NB4 (cell line): ENCODE results near the gene PALMD.

Experiments
- DNase-seq: peaks from one replicate; pipeline ENCODE4 v3.0.0; 2010; ENCODE audit warnings: low read depth
- H3K4me3 ChIP-seq: one replicate; pipeline ENCODE4 v1.5.1; 2011; ENCODE audit warnings: mild to moderate bottlenecking, low read depth, low read length, moderate library complexity
- CTCF ChIP-seq: IDR thresholded peaks from one replicate; pipeline ENCODE4 v1.5.1; 2012; ENCODE audit warnings: low read depth, low read length
- MAX ChIP-seq: IDR thresholded peaks from 2 replicates; pipeline ENCODE4 v1.6.1; 2011; ENCODE audit warnings: low read depth, low read length
- MYC ChIP-seq: IDR thresholded peaks from 2 replicates; pipeline ENCODE4 v1.6.1; 2011; ENCODE audit warnings: low read depth, low read length
- POLR2A ChIP-seq: IDR thresholded peaks from 2 replicates; pipeline ENCODE4 v1.6.1; 2011; ENCODE audit warnings: mild to moderate bottlenecking; ENCODE audit not compliant: insufficient read length; ENCODE audit errors: extremely low read depth

Gene PALMD

DNA sequence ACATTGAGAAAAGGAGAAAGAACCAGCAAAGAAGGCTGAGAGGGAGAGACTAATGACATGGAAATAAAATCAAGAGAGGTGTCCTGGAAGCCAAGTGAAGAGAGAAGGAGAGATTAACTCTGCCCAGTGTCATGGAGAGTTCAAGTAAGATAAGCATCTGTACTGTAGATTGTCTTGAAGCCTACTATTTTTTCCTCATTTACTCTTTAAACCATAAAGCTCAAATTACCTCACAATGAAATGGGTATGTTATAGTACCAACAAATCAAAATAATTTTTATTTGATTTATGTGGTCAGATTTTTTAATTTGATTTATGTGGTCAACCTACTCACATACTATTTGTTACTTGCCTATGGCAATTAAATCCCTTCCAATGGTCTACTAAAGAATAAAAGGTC, 5.2 kb upstream of the PALMD start:
- TF ChIP-seq POLR2A, result no peak
- no peak for TF ChIP-seq MYC
- no peak for TF ChIP-seq MAX
- DNase-seq, result no peak
- H3K4me3 ChIP-seq, result no peak overlapping the region

GRCh38 chr1:99641558-99641957, 4.4 kb upstream of the PALMD start:
- no peak overlapping the region for H3K4me3 ChIP-seq
- no peak for TF ChIP-seq POLR2A
- no peak for TF ChIP-seq MAX
- TF ChIP-seq MYC, result no peak
- no peak for TF ChIP-seq CTCF
- DNase-seq, result no peak

DNA sequence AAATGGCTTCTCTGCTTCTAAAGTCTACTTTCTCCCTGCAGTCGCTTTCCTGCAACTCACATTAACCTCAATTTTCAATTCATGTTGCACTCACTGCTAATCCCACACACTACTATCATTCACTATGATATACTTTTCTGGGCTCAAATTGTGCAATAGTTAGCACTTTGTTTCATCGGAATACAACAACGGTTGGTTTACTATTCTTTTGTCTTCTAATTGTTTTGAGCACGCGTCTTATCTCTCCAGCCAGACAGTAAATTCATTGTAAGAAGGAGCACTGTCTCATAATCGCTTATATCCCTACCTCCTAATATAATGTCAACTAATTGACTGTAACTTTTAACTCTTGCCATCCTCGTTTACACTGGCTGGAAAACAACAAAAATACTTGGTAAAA, 3.9 kb upstream of the PALMD start:
- TF ChIP-seq MYC (no peak), POLR2A (no peak), MAX (no peak), CTCF (no peak)
- DNase-seq, result no peak
- H3K4me3 ChIP-seq, result no peak overlapping the region

GRCh38 chr1:99643021-99643779, 2.7 kb upstream of the PALMD start:
- H3K4me3 ChIP-seq, result no peak overlapping the region
- TF ChIP-seq CTCF, result no peak
- TF ChIP-seq MYC, result no peak
- TF ChIP-seq POLR2A, result no peak
- TF ChIP-seq MAX, result no peak
- no peak for DNase-seq

DNA sequence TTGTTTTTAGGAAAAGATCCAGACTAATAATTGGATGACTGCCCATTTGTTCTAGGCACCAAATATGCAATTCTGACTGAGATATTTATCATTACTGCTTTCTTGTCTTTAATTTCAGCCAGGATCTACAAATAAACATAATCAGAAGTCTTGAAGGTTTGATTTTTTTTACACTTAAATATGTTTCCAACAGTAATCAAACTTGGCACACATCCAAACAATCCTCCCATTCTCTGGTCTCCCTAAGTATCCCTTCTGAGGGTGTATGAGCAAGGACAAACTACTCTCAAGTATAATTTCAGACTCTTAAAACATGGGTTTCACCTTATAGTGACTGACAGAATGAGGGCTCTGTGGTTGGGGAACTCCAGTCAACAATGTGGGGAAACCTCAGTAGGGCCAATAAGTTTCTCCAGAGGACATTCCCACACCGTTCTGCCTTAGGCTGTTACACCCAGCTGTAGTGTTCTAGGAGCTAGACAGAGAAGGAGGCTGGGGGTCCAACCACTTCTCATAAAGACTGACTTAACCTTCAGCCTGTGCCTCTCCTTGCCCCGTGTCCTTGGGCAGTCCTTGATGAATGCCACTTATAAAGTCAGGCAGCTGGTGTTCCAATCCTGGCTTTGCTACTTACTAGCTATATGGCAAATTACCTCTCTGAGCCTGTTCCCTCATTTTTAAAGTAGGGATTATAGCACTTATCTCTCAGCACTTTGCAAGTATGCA, 1.5 kb upstream of the PALMD start:
- DNase-seq, result no peak
- no peak for TF ChIP-seq MYC
- no peak for TF ChIP-seq POLR2A
- no peak for TF ChIP-seq CTCF
- no peak for TF ChIP-seq MAX
- H3K4me3 ChIP-seq, result no peak overlapping the region

DNA sequence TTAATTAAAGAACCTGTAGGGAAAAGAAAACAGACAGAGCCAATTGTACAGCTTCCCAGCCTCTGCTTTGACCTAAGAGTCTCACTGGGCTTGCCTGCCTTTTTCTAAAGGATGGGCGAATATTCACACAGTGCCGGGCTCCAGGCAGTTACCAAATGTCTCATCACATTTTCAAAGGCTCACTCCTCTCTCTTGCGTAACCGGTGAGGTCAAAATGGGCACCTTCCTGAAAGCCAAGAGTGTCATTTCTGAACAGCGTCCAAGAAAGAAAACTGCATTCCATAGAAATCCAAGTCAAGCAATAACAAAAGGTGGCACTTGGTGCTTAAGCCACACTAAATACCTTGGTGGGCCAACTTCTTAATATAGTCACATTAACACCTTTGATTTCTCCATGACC, 710 bp upstream of the PALMD start:
- peak; percentile 8 for DNase-seq
- H3K4me3 ChIP-seq, result no peak overlapping the region
- TF ChIP-seq MYC, result no peak
- no peak for TF ChIP-seq MAX
- no peak for TF ChIP-seq CTCF
- no peak for TF ChIP-seq POLR2A
